GM12878 (cell line): ENCODE data around the gene INF2. TPM values are rescaled to one million over a fixed set of nuclear protein-coding genes. Genes with fewer than 3 reads are reported as not detected.

Experiments
- CREB1 ChIP-seq: IDR thresholded peaks from 2 replicates; pipeline ENCODE4 v1.6.1; 2012; ENCODE audit warnings: low read depth, mild to moderate bottlenecking, inconsistent platforms
- IRF5 ChIP-seq: fragments of 450-650 bp; IDR thresholded peaks from 2 replicates; pipeline ENCODE4 v1.6.1; 2017; ENCODE audit warnings: borderline replicate concordance
- JUNB ChIP-seq: IDR thresholded peaks from 2 replicates; pipeline ENCODE4 v1.6.1; 2016; ENCODE audit warnings: antibody characterized with exemption, mild to moderate bottlenecking
- PAX8 ChIP-seq: fragments of 450-650 bp; IDR thresholded peaks from 2 replicates; pipeline ENCODE4 v1.6.1; 2017; ENCODE audit warnings: mild to moderate bottlenecking, moderate library complexity
- POLR2AphosphoS5 ChIP-seq: IDR thresholded peaks from 2 replicates; pipeline ENCODE4 v1.6.1; 2011; ENCODE audit warnings: mild to moderate bottlenecking, low read length, inconsistent platforms
- RUNX3 ChIP-seq: IDR thresholded peaks from 2 replicates; pipeline ENCODE4 v1.6.1; 2012; ENCODE audit warnings: low read length, inconsistent platforms
- SMAD1 ChIP-seq: fragments of 450-650 bp; IDR thresholded peaks from 2 replicates; pipeline ENCODE4 v1.6.1; 2018; ENCODE audit warnings: mild to moderate bottlenecking, low read depth; ENCODE audit not compliant: partially characterized antibody
- SUZ12 ChIP-seq: fragments of 200-600 bp; sonication (generic); IDR thresholded peaks from one replicate; pipeline ENCODE4 v1.6.1; 2018; ENCODE audit warnings: antibody characterized with exemption, mild to moderate bottlenecking; ENCODE audit not compliant: unreplicated experiment
- TAF1 ChIP-seq: IDR thresholded peaks from 2 replicates; pipeline ENCODE4 v1.6.1; 2011; ENCODE audit warnings: mild to moderate bottlenecking, low read depth, low read length, borderline replicate concordance
- ZNF217 ChIP-seq: fragments of 450-650 bp; IDR thresholded peaks from 2 replicates; pipeline ENCODE4 v1.6.1; 2017; ENCODE audit warnings: antibody characterized with exemption, mild to moderate bottlenecking
- ZZZ3 ChIP-seq: IDR thresholded peaks from 2 replicates; pipeline ENCODE4 v1.6.1; 2011; ENCODE audit warnings: low read depth; ENCODE audit not compliant: control insufficient read depth, insufficient read length
- polyA plus RNA-seq, 11 experiments: library from polyadenylated mRNA; depleted of rRNA in 4 of 11; unstranded in 6 of 11; stranded (reverse) in 5 of 11; fragments of >200 nt; fragmentation: Nextera tagmentation in 4 of 11; fragmentation: Illumina TruSeq in 1 of 11; extraction: Ambion mirVana in 4 of 11; extraction: Trizol in 1 of 11; gene quantifications; 1 replicate in 1 of 11; 2 replicates in 10 of 11; pipeline versions ENCODE4 v1.2.1 to v1.2.3, GENCODE V29; 2011 to 2016; ENCODE audit warnings: inconsistent platforms in 2 of 11, missing spikeins in 2 of 11, low read depth in 1 of 11
- total RNA-seq, 4 experiments: library from RNA; depleted of rRNA in 3 of 4; stranded (reverse); fragments of >200 nt in 3 of 4; fragmentation: Illumina TruSeq in 1 of 4; extraction: Trizol in 1 of 4; gene quantifications; 2 replicates each; pipeline versions ENCODE4 v1.2.1 to v1.2.3, GENCODE V29; 2013 to 2021
- TF ChIP-seq, protein P1 (sequence below): fragments of 450-650 bp; IDR thresholded peaks from 2 replicates; pipeline ENCODE4 v1.6.1; 2014; ENCODE audit warnings: mild to moderate bottlenecking
- TF ChIP-seq, protein P2 (sequence below): IDR thresholded peaks from 2 replicates; pipeline ENCODE4 v1.6.1; 2011; ENCODE audit warnings: low read depth, mild to moderate bottlenecking, low read length, moderate library complexity, borderline replicate concordance; ENCODE audit errors: extremely low read depth
- TF ChIP-seq, protein P3 (sequence below): fragments of 450-650 bp; IDR thresholded peaks from 2 replicates; pipeline ENCODE4 v1.6.1; 2018; ENCODE audit warnings: mild to moderate bottlenecking, low read depth, moderate library complexity; ENCODE audit not compliant: partially characterized antibody

The INF2 gene
- total and polyA plus RNA-seq, 10 of the 15 experiments (the other 5 are each of a cell fraction or from before 2014, with no cell fraction given): 0.72 to 43.2 (median 8.3) TPM

DNA sequence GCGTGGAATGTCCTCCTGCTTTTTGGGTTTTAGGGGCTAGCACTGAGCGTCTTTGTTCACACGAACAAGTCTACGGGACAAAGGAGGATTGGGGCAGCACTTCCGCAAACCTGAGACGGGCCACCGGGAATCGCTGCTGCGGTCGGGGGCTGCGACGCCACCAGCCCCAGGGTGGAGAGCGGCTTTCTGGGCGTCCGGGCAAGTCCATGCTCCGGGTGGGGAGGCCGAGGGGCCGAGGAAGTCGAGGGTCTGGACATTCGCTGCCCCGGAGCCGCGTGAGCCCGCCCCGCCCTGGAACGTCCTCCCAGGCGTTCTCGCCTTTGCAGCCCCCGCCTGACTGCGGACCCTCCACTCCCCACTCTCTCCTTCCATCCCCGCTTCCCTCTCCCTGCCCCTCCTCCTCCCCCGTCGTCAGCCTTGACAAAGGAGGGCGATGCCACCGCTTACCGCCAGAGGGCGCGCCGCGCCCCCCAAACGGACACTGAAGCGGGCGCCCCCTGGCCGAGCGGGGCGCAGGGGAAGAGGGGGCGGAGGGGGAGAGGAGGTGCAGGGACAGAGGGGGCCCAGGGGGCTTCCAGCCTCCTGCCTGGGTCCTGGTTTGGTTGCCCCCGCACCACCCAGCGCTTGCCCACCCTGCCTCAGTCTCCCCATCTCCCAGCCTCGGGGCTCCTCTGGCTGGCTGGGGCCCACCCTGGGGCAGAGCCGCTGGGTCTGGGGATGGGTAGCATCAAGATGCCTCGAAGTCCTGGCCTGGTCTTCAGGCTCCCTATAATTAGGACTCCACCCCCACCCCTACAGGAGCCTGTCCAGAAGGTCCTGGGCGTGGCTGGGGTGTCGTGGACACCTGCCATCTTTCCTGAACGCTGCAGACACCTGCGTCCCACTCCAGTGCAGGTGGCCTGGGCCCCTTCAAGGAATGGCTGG lies 39.1 kb upstream of the INF2 start (continued):
- TF ChIP-seq IRF5 (no peak), PAX8 (no peak), POLR2AphosphoS5 (no peak), JUNB (no peak), CREB1 (peak; percentile 18; the same call in 1 of the 2 replicates), TAF1 (no peak), ZNF217 (no peak), ZZZ3 (no peak), RUNX3 (peak; percentile 33; the same call in 1 of the 2 replicates), SMAD1 (no peak), SUZ12 (no peak)
- TF ChIP-seq, protein P1, sequence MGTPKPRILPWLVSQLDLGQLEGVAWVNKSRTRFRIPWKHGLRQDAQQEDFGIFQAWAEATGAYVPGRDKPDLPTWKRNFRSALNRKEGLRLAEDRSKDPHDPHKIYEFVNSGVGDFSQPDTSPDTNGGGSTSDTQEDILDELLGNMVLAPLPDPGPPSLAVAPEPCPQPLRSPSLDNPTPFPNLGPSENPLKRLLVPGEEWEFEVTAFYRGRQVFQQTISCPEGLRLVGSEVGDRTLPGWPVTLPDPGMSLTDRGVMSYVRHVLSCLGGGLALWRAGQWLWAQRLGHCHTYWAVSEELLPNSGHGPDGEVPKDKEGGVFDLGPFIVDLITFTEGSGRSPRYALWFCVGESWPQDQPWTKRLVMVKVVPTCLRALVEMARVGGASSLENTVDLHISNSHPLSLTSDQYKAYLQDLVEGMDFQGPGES: no peak
- TF ChIP-seq, protein P2, sequence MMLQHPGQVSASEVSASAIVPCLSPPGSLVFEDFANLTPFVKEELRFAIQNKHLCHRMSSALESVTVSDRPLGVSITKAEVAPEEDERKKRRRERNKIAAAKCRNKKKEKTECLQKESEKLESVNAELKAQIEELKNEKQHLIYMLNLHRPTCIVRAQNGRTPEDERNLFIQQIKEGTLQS: no peak
- TF ChIP-seq, protein P3, sequence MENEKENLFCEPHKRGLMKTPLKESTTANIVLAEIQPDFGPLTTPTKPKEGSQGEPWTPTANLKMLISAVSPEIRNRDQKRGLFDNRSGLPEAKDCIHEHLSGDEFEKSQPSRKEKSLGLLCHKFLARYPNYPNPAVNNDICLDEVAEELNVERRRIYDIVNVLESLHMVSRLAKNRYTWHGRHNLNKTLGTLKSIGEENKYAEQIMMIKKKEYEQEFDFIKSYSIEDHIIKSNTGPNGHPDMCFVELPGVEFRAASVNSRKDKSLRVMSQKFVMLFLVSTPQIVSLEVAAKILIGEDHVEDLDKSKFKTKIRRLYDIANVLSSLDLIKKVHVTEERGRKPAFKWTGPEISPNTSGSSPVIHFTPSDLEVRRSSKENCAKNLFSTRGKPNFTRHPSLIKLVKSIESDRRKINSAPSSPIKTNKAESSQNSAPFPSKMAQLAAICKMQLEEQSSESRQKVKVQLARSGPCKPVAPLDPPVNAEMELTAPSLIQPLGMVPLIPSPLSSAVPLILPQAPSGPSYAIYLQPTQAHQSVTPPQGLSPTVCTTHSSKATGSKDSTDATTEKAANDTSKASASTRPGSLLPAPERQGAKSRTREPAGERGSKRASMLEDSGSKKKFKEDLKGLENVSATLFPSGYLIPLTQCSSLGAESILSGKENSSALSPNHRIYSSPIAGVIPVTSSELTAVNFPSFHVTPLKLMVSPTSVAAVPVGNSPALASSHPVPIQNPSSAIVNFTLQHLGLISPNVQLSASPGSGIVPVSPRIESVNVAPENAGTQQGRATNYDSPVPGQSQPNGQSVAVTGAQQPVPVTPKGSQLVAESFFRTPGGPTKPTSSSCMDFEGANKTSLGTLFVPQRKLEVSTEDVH: no peak
- TF ChIP-seq, all 136 proteins: peak for 21
